Activated naive CD8-positive, alpha-beta T cell treated with anti-CD3 and anti-CD28 coated beads, Interleukin-2, amount 50 U/mL, for 16 hours (primary cell): ENCODE data around the gene PCYT2.
A peak's percentile ranks its signal among the peaks of the same experiment; 100 is the strongest.
"Not testable (repeated sequence)": the region's sequence is repeated elsewhere in the genome, so short reads cannot be mapped to it uniquely, and the experiment has no call there.

ENCODE experiments used
- DNase-seq: peaks from one replicate; pipeline ENCODE4 v3.0.0-alpha.2; 2020; ENCODE audit warnings: low read depth, low spot score

Gene PCYT2

GRCh38 chr17:81927653-81928543 is 16.7 kb upstream of the PCYT2 start, which contains the start of gene MAFG:
MAFG (minus strand) TSS chr17:81927735; CDS start chr17:81923185, 4,550 bp downstream.
- peak; percentile 71 for DNase-seq

GRCh38 chr17:81927152-81927652 is 16.0 kb upstream of the PCYT2 start:
- no peak for DNase-seq

GRCh38 chr17:81926451-81927151 is 15.4 kb upstream of the PCYT2 start:
- peak; percentile 34 for DNase-seq

- DNase-seq = no peak
Observed at GRCh38 chr17:81925860-81926450, 14.8 kb upstream of the PCYT2 start.

GRCh38 chr17:81924557-81925532 is 13.6 kb upstream of the PCYT2 start:
- no peak for DNase-seq

- DNase-seq = no peak
Observed at GRCh38 chr17:81923302-81924260, 12.4 kb upstream of the PCYT2 start.

GRCh38 chr17:81922566-81923301 is 11.5 kb upstream of the PCYT2 start:
- DNase-seq = no peak

- DNase-seq = no peak
Observed at GRCh38 chr17:81921996-81922565, 10.9 kb upstream of the PCYT2 start.

GRCh38 chr17:81921537-81921862 is 10.3 kb upstream of the PCYT2 start:
- DNase-seq = no peak

- no peak for DNase-seq
Observed at GRCh38 chr17:81920612-81921536, 9.7 kb upstream of the PCYT2 start.

- no peak for DNase-seq
Observed at GRCh38 chr17:81918832-81919545, 7.8 kb upstream of the PCYT2 start.

GRCh38 chr17:81918333-81918669 is 7.1 kb upstream of the PCYT2 start:
- not testable (repeated sequence) for DNase-seq

GRCh38 chr17:81917565-81918332 is 6.5 kb upstream of the PCYT2 start, which contains the start of gene SIRT7:
SIRT7 (minus strand) TSS chr17:81918176; CDS start chr17:81918131, 45 bp downstream.
- peak; percentile 43 for DNase-seq

GRCh38 chr17:81916234-81917001 is 5.2 kb upstream of the PCYT2 start:
- DNase-seq = no peak

GRCh38 chr17:81915331-81915730 is 4.1 kb upstream of the PCYT2 start:
- no peak for DNase-seq
